A549 (cell line): ENCODE measurements around the gene DENND10. TPM values are rescaled to one million over a fixed set of nuclear protein-coding genes. Genes with fewer than 3 reads are reported as not detected.

Source experiments
- ATAC-seq, 2 experiments: fragments of 200-7000 bp in 1 of 2; fragments of >200 bp in 1 of 2; cut with Nextera tagmentation in 1 of 2; cut with Tn5 transposase in 1 of 2; 3 replicates each; pipeline versions ENCODE4 v1.8.0 to v1.9.1; 2018 to 2020; ENCODE audit warnings: mild to moderate bottlenecking in 1 of 2, moderate library complexity in 1 of 2
- CTCF ChIA-PET: fragments of 300-600 bp; sonication (Branson Sonifier 250); formaldehyde crosslinking; extraction: SDS; loops from one replicate; lab custom pipeline; 2021; ENCODE audit warnings: antibody characterized with exemption, inconsistent platforms; lab: Yijun Ruan, JAX
- POLR2A ChIA-PET: fragments of 350-600 bp; formaldehyde crosslinking; extraction: SDS; loops from one replicate; lab custom pipeline; 2021; ENCODE audit warnings: antibody characterized with exemption, inconsistent platforms; lab: Yijun Ruan, JAX
- DNase-seq, 2 experiments: peaks; one replicate each; pipeline versions ENCODE4 v3.0.0 to v3.0.0-alpha.2; 2011 to 2016; ENCODE audit warnings: low read depth in 1 of 2, low spot score in 1 of 2
- FAIRE-seq: peaks from 2 replicates; lab custom pipeline; 2011; peaks lifted over from hg19 to GRCh38; lab: Jason Lieb, UNC
- H3K27ac ChIP-seq, 2 experiments: fragments of >200 bp; sonication (Bioruptor Twin); formaldehyde crosslinking; 3 replicates each; pipeline ENCODE4 v1.5.1; 2016 to 2017
- H3K4me1 ChIP-seq: fragments of >200 bp; sonication (Bioruptor Twin); formaldehyde crosslinking; 3 replicates; pipeline ENCODE4 v1.6.1; 2016
- H3K4me2 ChIP-seq: fragments of >200 bp; sonication (Bioruptor Twin); formaldehyde crosslinking; 3 replicates; pipeline ENCODE4 v1.6.1; 2016
- H3K4me3 ChIP-seq: fragments of >200 bp; sonication (Bioruptor Twin); formaldehyde crosslinking; 3 replicates; pipeline ENCODE4 v1.5.1; 2016
- H3K9me3 ChIP-seq: fragments of >200 bp; sonication (Bioruptor Twin); formaldehyde crosslinking; 3 replicates; pipeline ENCODE4 v1.6.1; 2016
- CBX8 ChIP-seq: fragments of 200-600 bp; sonication (generic); IDR thresholded peaks from 2 replicates; pipeline ENCODE4 v1.6.1; 2016
- CEBPB ChIP-seq, 2 experiments: fragments of >200 bp in 1 of 2; sonication (Bioruptor Twin) in 1 of 2; formaldehyde crosslinking in 1 of 2; IDR thresholded peaks; 2 replicates each; pipeline ENCODE4 v1.6.1; 2012 to 2016
- CTCF ChIP-seq: fragments of >200 bp; sonication (Bioruptor Twin); formaldehyde crosslinking; IDR thresholded peaks from 3 replicates; pipeline ENCODE4 v1.5.1; 2016
- ESRRA ChIP-seq: fragments of 150-350 bp; IDR thresholded peaks from 2 replicates; pipeline ENCODE4 v1.6.1; 2014; ENCODE audit warnings: mild to moderate bottlenecking, low read length, borderline replicate concordance
- FOXS1 ChIP-seq: fragments of 250-450 bp; sonication (Bioruptor Pico); IDR thresholded peaks from 2 replicates; pipeline ENCODE4 v1.5.0; 2020; ENCODE audit warnings: mild to moderate bottlenecking, moderate library complexity
- GATA3 ChIP-seq: IDR thresholded peaks from 2 replicates; pipeline ENCODE4 v1.6.1; 2012; ENCODE audit warnings: borderline replicate concordance
- HEYL ChIP-seq: fragments of 250-450 bp; sonication (Bioruptor Pico); IDR thresholded peaks from 2 replicates; pipeline ENCODE4 v1.8.0; 2021; ENCODE audit warnings: mild to moderate bottlenecking, moderate library complexity
- HMGXB4 ChIP-seq: fragments of 250-450 bp; sonication (Bioruptor Pico); IDR thresholded peaks from 2 replicates; pipeline ENCODE4 v1.5.0; 2021; ENCODE audit warnings: mild to moderate bottlenecking, moderate library complexity, borderline replicate concordance
- HOXB5 ChIP-seq: fragments of 250-450 bp; sonication (Bioruptor Pico); IDR thresholded peaks from 2 replicates; pipeline ENCODE4 v1.5.0; 2020; ENCODE audit warnings: mild to moderate bottlenecking, moderate library complexity
- MYC ChIP-seq: IDR thresholded peaks from 2 replicates; pipeline ENCODE4 v1.6.1; 2012; ENCODE audit warnings: mild to moderate bottlenecking, inconsistent platforms, low read length, improper control_type of control experiment, borderline replicate concordance
- NPAS2 ChIP-seq: fragments of 250-450 bp; sonication (Bioruptor Pico); IDR thresholded peaks from 2 replicates; pipeline ENCODE4 v1.8.0; 2022; ENCODE audit warnings: mild to moderate bottlenecking, moderate library complexity, borderline replicate concordance
- RAD21 ChIP-seq, 2 experiments: fragments of >200 bp in 1 of 2; sonication (Bioruptor Twin) in 1 of 2; formaldehyde crosslinking in 1 of 2; IDR thresholded peaks in 1 of 2; conservative IDR thresholded peaks in 1 of 2; 2 replicates in 1 of 2; 3 replicates in 1 of 2; pipeline ENCODE4 v1.6.1; 2012 to 2018; ENCODE audit warnings: inconsistent platforms in 1 of 2
- REST ChIP-seq: fragments of 200-600 bp; sonication (generic); IDR thresholded peaks from 2 replicates; pipeline ENCODE4 v1.6.1; 2016; ENCODE audit warnings: antibody characterized with exemption, mild to moderate bottlenecking, moderate library complexity
- ZNF302 ChIP-seq: fragments of 250-450 bp; sonication (Bioruptor Pico); IDR thresholded peaks from 2 replicates; pipeline ENCODE4 v1.9.0; 2021; ENCODE audit warnings: inconsistent platforms, mild to moderate bottlenecking, moderate library complexity
- WGBS: methylation state at CpG from one replicate; pipeline ENCODE4 v1.1.6; 2017; ENCODE audit errors: missing lambda C conversion rate; 5-methylcytosine and 5-hydroxymethylcytosine counted together
- polyA plus RNA-seq, 4 experiments: library from polyadenylated mRNA; depleted of rRNA in 3 of 4; stranded (reverse); fragments of >200 nt; fragmentation: RNase III in 1 of 4; extraction: RNeasy Plus Mini Kit Qiagen cat#74134 plus additional on column Dnase treatment in 1 of 4; gene quantifications; 2 replicates in 3 of 4; 3 replicates in 1 of 4; pipeline ENCODE4 v1.2.3, GENCODE V29; 2011 to 2017

Gene DENND10
- polyA plus RNA-seq, 2 of the 4 experiments (the other 2 are of a cell fraction): 49.7 to 94.3 TPM

- H3K4me3 ChIP-seq: no peak overlapping the region
- no peak; a peak in 3 of 6 replicates for ATAC-seq
- POLR2A ChIA-PET: interaction anchor here (1.0 kb wide), 1 partner anchor 29 kb away, joined by 3 read pairs; the partner anchor contains the start of gene DENND10
These were observed 28.8 kb downstream of the DENND10 start for GRCh38 chr10:119132521-119133345.

More at GRCh38 chr10:119132521-119133345, 28.8 kb downstream of the DENND10 start:
- peaks cover 12% of the 10 kb centered on the region for H3K4me1 ChIP-seq
- DNase-seq (no peak), FAIRE-seq (no peak)
- TF ChIP-seq CBX8 (no peak), ZNF302 (CRISPR knock-in tag) (no peak), NPAS2 (no peak), ESRRA (no peak), MYC (no peak), HEYL (CRISPR knock-in tag) (no peak), RAD21 (conservative IDR thresholded peaks at IDR 0.05 in 1 of 2, IDR thresholded peaks at IDR 0.05 in 1 of 2) (no peak), HMGXB4 (CRISPR knock-in tag) (no peak), CEBPB (IDR thresholded peaks at IDR 0.05) (no peak), HOXB5 (CRISPR knock-in tag) (no peak), REST (no peak), FOXS1 (CRISPR knock-in tag) (no peak), CTCF (no peak), GATA3 (no peak)
- CTCF ChIA-PET: interaction anchor here (1.0 kb wide), 2 partner anchors 72 to 312 kb away, joined by 3 to 4 read pairs; no protein-coding TSS in a partner anchor
- H3K27ac ChIP-seq: peak overlapping the region in 1 of 2 experiments; percentile 84; a peak in 3 of 6 replicates
- no peak overlapping the region for H3K4me2 ChIP-seq
- 92% methylated on average over 14 of the region's 14 CpGs for WGBS
- no peaks in the 10 kb centered on the region for H3K9me3 ChIP-seq
